C4-2B (cell line): ENCODE results near the gene MYO15A.
A peak's percentile ranks its signal among the peaks of the same experiment; 100 is the strongest.

Source experiments
- H3K27ac ChIP-seq: fragments of 450-650 bp; 2 replicates; pipeline ENCODE4 v1.5.1; 2017
- ZFX ChIP-seq: fragments of 450-650 bp; IDR thresholded peaks from 2 replicates; pipeline ENCODE4 v1.6.1; 2017
- TF ChIP-seq, protein P1 (sequence below): fragments of 450-650 bp; conservative IDR thresholded peaks from 2 replicates; pipeline ENCODE4 v1.5.1; 2017; ENCODE audit warnings: mild to moderate bottlenecking

Gene MYO15A

GRCh38 chr17:18071751-18072150 lies 36.8 kb upstream of the MYO15A start:
- H3K27ac ChIP-seq: no peak overlapping the region
- TF ChIP-seq, protein P1, sequence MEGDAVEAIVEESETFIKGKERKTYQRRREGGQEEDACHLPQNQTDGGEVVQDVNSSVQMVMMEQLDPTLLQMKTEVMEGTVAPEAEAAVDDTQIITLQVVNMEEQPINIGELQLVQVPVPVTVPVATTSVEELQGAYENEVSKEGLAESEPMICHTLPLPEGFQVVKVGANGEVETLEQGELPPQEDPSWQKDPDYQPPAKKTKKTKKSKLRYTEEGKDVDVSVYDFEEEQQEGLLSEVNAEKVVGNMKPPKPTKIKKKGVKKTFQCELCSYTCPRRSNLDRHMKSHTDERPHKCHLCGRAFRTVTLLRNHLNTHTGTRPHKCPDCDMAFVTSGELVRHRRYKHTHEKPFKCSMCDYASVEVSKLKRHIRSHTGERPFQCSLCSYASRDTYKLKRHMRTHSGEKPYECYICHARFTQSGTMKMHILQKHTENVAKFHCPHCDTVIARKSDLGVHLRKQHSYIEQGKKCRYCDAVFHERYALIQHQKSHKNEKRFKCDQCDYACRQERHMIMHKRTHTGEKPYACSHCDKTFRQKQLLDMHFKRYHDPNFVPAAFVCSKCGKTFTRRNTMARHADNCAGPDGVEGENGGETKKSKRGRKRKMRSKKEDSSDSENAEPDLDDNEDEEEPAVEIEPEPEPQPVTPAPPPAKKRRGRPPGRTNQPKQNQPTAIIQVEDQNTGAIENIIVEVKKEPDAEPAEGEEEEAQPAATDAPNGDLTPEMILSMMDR: no peak
- no peak for TF ChIP-seq ZFX

GRCh38 chr17:18074566-18075272 lies 33.8 kb upstream of the MYO15A start:
- no peak for TF ChIP-seq ZFX
- TF ChIP-seq, protein P1: no peak
- H3K27ac ChIP-seq: no peak overlapping the region

- H3K27ac ChIP-seq: no peak overlapping the region
Observed at GRCh38 chr17:18076936-18077335, 31.6 kb upstream of the MYO15A start.

DNA sequence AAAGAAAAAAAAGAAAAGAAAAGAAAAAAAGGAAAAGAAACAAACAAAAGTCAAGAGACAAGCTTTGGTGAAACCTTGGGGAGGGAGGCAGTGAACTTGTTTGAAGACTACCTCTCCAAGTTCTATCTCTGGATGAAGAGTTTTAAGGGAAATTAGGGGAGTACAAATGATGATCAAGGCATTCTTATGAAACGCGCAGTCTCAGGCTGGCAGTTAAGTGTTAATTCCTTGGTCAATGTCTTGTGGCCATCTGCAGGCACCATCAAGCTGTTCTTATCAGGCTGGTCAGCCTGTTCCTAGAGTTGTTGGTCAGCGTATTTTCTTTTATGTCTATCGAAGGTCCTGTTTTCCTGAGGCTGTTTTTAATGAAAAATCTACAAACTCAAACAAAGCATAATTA lies 29.0 kb upstream of the MYO15A start:
- TF ChIP-seq, protein P1: no peak
- no peak for TF ChIP-seq ZFX
- no peak overlapping the region for H3K27ac ChIP-seq

More at GRCh38 chr17:18076936-18077335, 31.6 kb upstream of the MYO15A start:
- TF ChIP-seq, protein P1: no peak
- TF ChIP-seq ZFX: no peak

DNA sequence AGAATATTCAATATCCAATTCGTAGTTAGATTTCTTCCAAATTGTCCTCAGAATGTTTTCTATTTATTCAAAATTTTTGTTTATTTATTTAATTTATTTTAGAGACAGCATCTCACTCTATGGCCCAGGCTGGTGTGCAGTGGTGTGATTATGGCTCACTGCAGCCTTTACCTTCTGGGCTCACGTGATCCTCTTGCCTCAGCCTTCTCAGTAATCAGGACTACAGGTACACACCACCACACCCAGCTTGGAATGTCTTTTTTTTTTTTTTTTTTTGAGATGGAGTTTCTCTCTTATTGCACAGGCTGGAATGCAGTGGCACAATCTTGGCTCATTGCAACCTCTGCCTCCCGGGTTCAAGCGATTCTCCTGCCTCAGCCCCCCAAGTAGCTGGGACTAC lies 24.3 kb upstream of the MYO15A start:
- TF ChIP-seq, protein P1: no peak
- no peak for TF ChIP-seq ZFX

GRCh38 chr17:18087610-18088491 lies 20.7 kb upstream of the MYO15A start, which contains the start of gene DRG2:
Gene DRG2, plus strand, starts transcription at chr17:18087948. Its CDS starts 76 bp downstream, at chr17:18088024.
- peak; percentile 73; the same call in 1 of the 2 replicates for TF ChIP-seq ZFX
- TF ChIP-seq, protein P1: no peak
- peak within 1 kb of the TSS; percentile 91 for H3K27ac ChIP-seq

More for the DNA sequence above, 24.3 kb upstream of the MYO15A start:
- no peak overlapping the region for H3K27ac ChIP-seq

DNA sequence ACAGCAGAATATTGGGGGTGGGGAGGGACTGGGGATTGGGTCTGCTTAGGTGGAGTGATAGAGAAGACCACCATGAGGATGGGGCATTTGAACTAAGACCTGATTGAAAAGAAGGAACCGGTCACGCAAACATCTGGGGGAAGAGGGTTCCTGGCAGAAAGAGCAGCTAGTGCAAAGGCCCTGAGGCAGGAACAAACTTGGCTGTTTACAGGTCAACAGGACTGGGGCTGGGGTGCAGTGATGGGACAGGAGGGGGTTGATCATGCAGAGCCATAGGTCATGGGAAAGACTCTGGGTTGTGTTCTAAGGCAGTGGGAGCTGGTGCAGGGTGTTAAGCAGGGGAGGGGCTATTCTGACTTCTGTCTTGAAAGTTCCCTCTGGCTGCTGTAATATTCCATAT lies 18.9 kb upstream of the MYO15A start:
- TF ChIP-seq, protein P1: no peak
- TF ChIP-seq ZFX: no peak
- no peak overlapping the region for H3K27ac ChIP-seq
